Endothelial cell of umbilical vein (primary cell): ENCODE data around the gene DHFR. TPM values are rescaled to one million over a fixed set of nuclear protein-coding genes. Genes with fewer than 3 reads are reported as not detected.

Experiments used
- BruUV-seq: library from RNA; stranded (reverse); fragments of 400-500 nt; replicated peaks from 2 replicates; lab custom pipeline; 2021; lab: Mats Ljungman, UMichigan
- CTCF ChIA-PET: fragments of 300-600, 350-600 bp; sonication (Branson Sonifier 250); formaldehyde crosslinking; loops from one replicate; lab custom pipeline; 2021; ENCODE audit warnings: antibody characterized with exemption, inconsistent platforms; lab: Charles Lee
- POLR2A ChIA-PET: fragments of 300-600, 350-600 bp; sonication (Branson Sonifier 250); formaldehyde crosslinking; loops from one replicate; lab custom pipeline; 2021; ENCODE audit warnings: antibody characterized with exemption, inconsistent platforms; lab: Charles Lee
- DNase-seq: peaks from one replicate; pipeline ENCODE4 v3.0.0-alpha.2; 2011; ENCODE audit warnings: low read depth, low spot score
- FAIRE-seq: peaks from 2 replicates; lab custom pipeline; 2011; peaks lifted over from hg19 to GRCh38; lab: Jason Lieb, UNC
- H2AFZ ChIP-seq: 2 replicates; pipeline ENCODE4 v1.6.0; 2012; ENCODE audit warnings: low read depth, low read length, control low read depth, inconsistent platforms
- H3K27ac ChIP-seq: 2 replicates; pipeline ENCODE4 v1.5.1; 2011; ENCODE audit warnings: low read depth, mild to moderate bottlenecking, control low read depth, low read length, moderate library complexity; ENCODE audit not compliant: insufficient read depth
- H3K27me3 ChIP-seq, 2 experiments: 2 replicates each; pipeline versions ENCODE4 v1.6.0 to v1.6.1; 2011; ENCODE audit warnings: low read length in 2 of 2, mixed read lengths in 1 of 2; ENCODE audit not compliant: control insufficient read depth in 2 of 2, insufficient read depth in 2 of 2
- H3K36me3 ChIP-seq, 2 experiments: 2 replicates in 1 of 2; 3 replicates in 1 of 2; pipeline ENCODE4 v1.5.1; 2011; ENCODE audit warnings: low read length in 2 of 2, mild to moderate bottlenecking in 1 of 2, moderate library complexity in 1 of 2; ENCODE audit not compliant: control insufficient read depth in 2 of 2, insufficient read depth in 2 of 2; ENCODE audit errors: extremely low read depth in 1 of 2
- H3K4me1 ChIP-seq: 3 replicates; pipeline ENCODE4 v1.5.1; 2011; ENCODE audit warnings: mild to moderate bottlenecking, low read length; ENCODE audit not compliant: control insufficient read depth, insufficient read depth; ENCODE audit errors: extremely low read depth
- H3K4me2 ChIP-seq: 2 replicates; pipeline ENCODE4 v1.6.1; 2011; ENCODE audit warnings: low read length, control low read depth, mixed read lengths; ENCODE audit not compliant: insufficient read depth
- H3K4me3 ChIP-seq, 3 experiments: fragments of 200-600 bp in 1 of 3; sonication (generic), shearing (Covaris generic) in 1 of 3; replicated peaks in 1 of 3; 2 replicates each; pipeline ENCODE4 v1.5.1; 2011 to 2016; ENCODE audit warnings: control low read depth in 3 of 3, low read length in 3 of 3, mild to moderate bottlenecking in 2 of 3, inconsistent platforms in 1 of 3, low read depth in 1 of 3, moderate library complexity in 1 of 3; ENCODE audit not compliant: insufficient read depth in 1 of 3
- H3K79me2 ChIP-seq: 2 replicates; pipeline ENCODE4 v1.6.0; 2012; ENCODE audit warnings: low read length, inconsistent platforms; ENCODE audit not compliant: control insufficient read depth, insufficient read depth
- H3K9ac ChIP-seq: replicated peaks from 2 replicates; pipeline ENCODE3; 2011; ENCODE audit warnings: low read length, control low read depth; ENCODE audit not compliant: insufficient read depth; ENCODE audit errors: extremely low read depth
- H3K9me1 ChIP-seq: replicated peaks from 3 replicates; pipeline ENCODE4 v1.6.0; 2011; ENCODE audit warnings: mild to moderate bottlenecking, low read length; ENCODE audit not compliant: control insufficient read depth, insufficient read depth; ENCODE audit errors: extremely low read depth
- H3K9me3 ChIP-seq: replicated peaks from 2 replicates; pipeline ENCODE4 v1.5.1; 2012; ENCODE audit warnings: low read length, inconsistent platforms; ENCODE audit not compliant: control insufficient read depth, insufficient read depth
- H4K20me1 ChIP-seq: replicated peaks from 2 replicates; pipeline ENCODE3; 2011; ENCODE audit warnings: mild to moderate bottlenecking, low read length; ENCODE audit not compliant: control insufficient read depth, insufficient read depth; ENCODE audit errors: extremely low read depth
- EZH2 ChIP-seq: IDR thresholded peaks from 2 replicates; pipeline ENCODE4 v1.6.1; 2012; ENCODE audit warnings: borderline replicate concordance, low read depth, mild to moderate bottlenecking, moderate library complexity, low read length, inconsistent platforms; ENCODE audit not compliant: severe bottlenecking
- FOS ChIP-seq: IDR thresholded peaks from 2 replicates; pipeline ENCODE4 v1.6.1; 2011; ENCODE audit warnings: mild to moderate bottlenecking, low read length, moderate library complexity, borderline replicate concordance; ENCODE audit not compliant: insufficient read depth
- GATA2 ChIP-seq: IDR thresholded peaks from 2 replicates; pipeline ENCODE4 v1.7.0; 2011; ENCODE audit warnings: low read depth, mild to moderate bottlenecking, moderate library complexity, mixed read lengths, low read length; ENCODE audit not compliant: insufficient read length, insufficient read depth
- JUN ChIP-seq: IDR thresholded peaks from 2 replicates; pipeline ENCODE4 v1.6.1; 2011; ENCODE audit warnings: borderline replicate concordance, low read depth; ENCODE audit not compliant: insufficient read length, insufficient read depth
- MYC ChIP-seq: IDR thresholded peaks from one replicate; pipeline ENCODE4 v1.6.1; 2011; ENCODE audit warnings: mild to moderate bottlenecking, low read depth, low read length
- POLR2A ChIP-seq: IDR thresholded peaks from 2 replicates; pipeline ENCODE4 v1.6.1; 2012; ENCODE audit warnings: low read depth, mild to moderate bottlenecking, control low read depth, low read length
- POLR2AphosphoS5 ChIP-seq: IDR thresholded peaks from 2 replicates; pipeline ENCODE4 v1.6.1; 2012; ENCODE audit warnings: low read depth, mild to moderate bottlenecking, control low read depth, low read length, moderate library complexity; ENCODE audit not compliant: insufficient read depth
- dilution Hi-C: fragments of 300-500 bp; cut with MboI; formaldehyde crosslinking; loops from one replicate; pipeline ENCODE4 v1.15.0; 2019; ENCODE audit warnings: low sequenced_read_pairs; ENCODE audit not compliant: extremely low pct_ligation_motif_present
- intact Hi-C: fragments of 100-400 bp; cut with micrococcal nuclease; formaldehyde crosslinking; loops from one replicate; pipeline ENCODE4 v1.10.0; 2022
- polyA plus RNA-seq, 4 experiments: library from polyadenylated mRNA; depleted of rRNA in 3 of 4; stranded (reverse) in 3 of 4; unstranded in 1 of 4; fragments of >200 nt; gene quantifications; 2 replicates each; pipeline versions ENCODE4 v1.2.1 to v1.2.3, GENCODE V29; 2011 to 2012; ENCODE audit warnings: missing spikeins in 1 of 4
- total RNA-seq: library from RNA; stranded (reverse); gene quantifications from 2 replicates; pipeline ENCODE4 v1.2.3, GENCODE V29; 2021
- TF ChIP-seq, protein P1 (sequence below): IDR thresholded peaks from 2 replicates; pipeline ENCODE4 v1.6.1; 2011; ENCODE audit not compliant: insufficient read depth, insufficient read length
- TF ChIP-seq, protein P2 (sequence below), 2 donors: IDR thresholded peaks; 1 replicate in 1 of 2; 2 replicates in 1 of 2; pipeline ENCODE4 v1.5.1; 2011; ENCODE audit warnings: low read length in 2 of 2, mild to moderate bottlenecking in 2 of 2, moderate library complexity in 2 of 2, control low read depth in 1 of 2, inconsistent platforms in 1 of 2, low read depth in 1 of 2; ENCODE audit not compliant: insufficient read depth in 1 of 2; ENCODE audit errors: extremely low read depth in 1 of 2

The DHFR gene
- total and polyA plus RNA-seq, 2 donors (not counting 3 experiments of a cell fraction or from before 2014, with no cell fraction given), result 17.6 to 35.8 TPM

DNA sequence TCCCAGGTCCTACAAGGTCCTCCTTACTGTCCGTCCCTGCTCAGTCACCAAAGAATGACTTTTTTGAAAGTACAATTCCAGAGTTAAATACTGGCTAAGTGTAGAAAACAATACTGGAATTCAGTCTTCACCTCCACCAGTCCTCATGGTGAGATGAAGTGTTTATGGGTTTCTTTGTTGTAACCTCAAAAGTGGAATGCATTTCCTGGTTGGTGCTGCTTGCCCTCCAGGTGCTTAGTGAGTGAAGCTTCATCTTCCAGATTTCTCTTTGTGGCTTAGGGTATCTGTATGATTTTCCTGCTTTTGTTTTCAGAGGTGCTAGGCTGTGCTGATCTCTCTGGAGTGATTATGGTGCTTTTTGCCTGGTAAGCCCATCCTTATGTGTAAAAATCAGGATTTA lies 49.4 kb upstream of the DHFR start:
- Histone ChIP-seq H3K27ac (no peak overlapping the region), H3K4me2 (no peak overlapping the region), H3K9ac (no peak overlapping the region), H3K4me1 (no peaks in the 10 kb centered on the region), H3K27me3 (no peaks in the 10 kb centered on the region), H4K20me1 (no peaks in the 10 kb centered on the region), H3K4me3 (no peak overlapping the region), H3K36me3 (no peaks in the 10 kb centered on the region), H3K79me2 (no peaks in the 10 kb centered on the region), H3K9me3 (no peaks in the 10 kb centered on the region), H3K9me1 (no peaks in the 10 kb centered on the region), H2AFZ (no peak overlapping the region)
- no TSS peak for BruUV-seq
- DNase-seq (no peak), FAIRE-seq (no peak)
- TF ChIP-seq, protein P1, sequence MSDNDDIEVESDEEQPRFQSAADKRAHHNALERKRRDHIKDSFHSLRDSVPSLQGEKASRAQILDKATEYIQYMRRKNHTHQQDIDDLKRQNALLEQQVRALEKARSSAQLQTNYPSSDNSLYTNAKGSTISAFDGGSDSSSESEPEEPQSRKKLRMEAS, result no peak
- TF ChIP-seq JUN (no peak), EZH2 (no peak)
- intact Hi-C loops, result no loop called here
- dilution Hi-C loops, result no loop called here
- POLR2A ChIA-PET, result no interaction called here
- CTCF ChIA-PET, result interaction anchor here (2.2 kb wide), 1 partner anchor 17 kb away, joined by 6 read pairs; no protein-coding TSS in a partner anchor

DNA sequence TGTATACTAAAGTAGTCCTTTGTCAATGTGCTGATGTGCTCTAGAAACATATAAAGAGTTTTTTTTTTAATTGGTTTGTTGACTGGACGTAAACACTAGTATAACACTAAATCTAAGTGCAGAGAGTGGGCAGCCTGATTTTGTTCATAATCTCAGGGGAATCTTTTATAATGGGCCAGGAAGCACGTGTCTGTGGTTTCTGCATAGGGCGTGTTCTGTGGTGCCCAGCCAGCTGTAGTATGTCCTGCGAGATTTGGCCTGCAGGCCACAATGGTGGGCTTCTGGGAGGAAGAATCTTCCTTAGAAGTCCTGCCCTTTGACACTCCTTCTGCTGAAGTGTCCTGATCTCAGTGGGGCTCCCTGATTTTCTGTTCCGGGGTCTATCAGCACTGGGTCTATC lies 49.0 kb upstream of the DHFR start:
- Histone ChIP-seq H2AFZ (no peak overlapping the region), H3K9me3 (no peaks in the 10 kb centered on the region), H3K9ac (no peak overlapping the region), H3K79me2 (no peaks in the 10 kb centered on the region), H3K4me2 (no peak overlapping the region), H3K4me3 (no peak overlapping the region), H3K4me1 (no peaks in the 10 kb centered on the region), H3K9me1 (no peaks in the 10 kb centered on the region), H3K27me3 (no peaks in the 10 kb centered on the region), H3K27ac (no peak overlapping the region), H4K20me1 (no peaks in the 10 kb centered on the region), H3K36me3 (no peaks in the 10 kb centered on the region)
- ChIA-PET CTCF (no interaction called here), POLR2A (no interaction called here)
- DNase-seq, result no peak
- TF ChIP-seq GATA2, result no peak
- TF ChIP-seq MYC, result no peak
- TF ChIP-seq FOS, result no peak
- TF ChIP-seq JUN, result no peak
- no peak for TF ChIP-seq POLR2A
- TF ChIP-seq EZH2, result no peak
- TF ChIP-seq, protein P2, sequence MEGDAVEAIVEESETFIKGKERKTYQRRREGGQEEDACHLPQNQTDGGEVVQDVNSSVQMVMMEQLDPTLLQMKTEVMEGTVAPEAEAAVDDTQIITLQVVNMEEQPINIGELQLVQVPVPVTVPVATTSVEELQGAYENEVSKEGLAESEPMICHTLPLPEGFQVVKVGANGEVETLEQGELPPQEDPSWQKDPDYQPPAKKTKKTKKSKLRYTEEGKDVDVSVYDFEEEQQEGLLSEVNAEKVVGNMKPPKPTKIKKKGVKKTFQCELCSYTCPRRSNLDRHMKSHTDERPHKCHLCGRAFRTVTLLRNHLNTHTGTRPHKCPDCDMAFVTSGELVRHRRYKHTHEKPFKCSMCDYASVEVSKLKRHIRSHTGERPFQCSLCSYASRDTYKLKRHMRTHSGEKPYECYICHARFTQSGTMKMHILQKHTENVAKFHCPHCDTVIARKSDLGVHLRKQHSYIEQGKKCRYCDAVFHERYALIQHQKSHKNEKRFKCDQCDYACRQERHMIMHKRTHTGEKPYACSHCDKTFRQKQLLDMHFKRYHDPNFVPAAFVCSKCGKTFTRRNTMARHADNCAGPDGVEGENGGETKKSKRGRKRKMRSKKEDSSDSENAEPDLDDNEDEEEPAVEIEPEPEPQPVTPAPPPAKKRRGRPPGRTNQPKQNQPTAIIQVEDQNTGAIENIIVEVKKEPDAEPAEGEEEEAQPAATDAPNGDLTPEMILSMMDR (IDR thresholded peaks at IDR 0.05; ENCODE audit: extremely low read depth in 1 of 2, insufficient read depth in 1 of 2, low read depth in 1 of 2, low read length in 2 of 2), result no peak
- TF ChIP-seq POLR2AphosphoS5, result no peak
- TF ChIP-seq, protein P1, result no peak
- BruUV-seq, result no TSS peak
- FAIRE-seq, result no peak
- intact Hi-C loops, result no loop called here
- dilution Hi-C loops, result no loop called here
